GM18526 (cell line): ENCODE results near the gene GFAP.

Source experiments
- POLR2A ChIP-seq: IDR thresholded peaks from 3 replicates; pipeline ENCODE4 v1.6.1; 2011; ENCODE audit not compliant: insufficient read length; ENCODE audit errors: extremely low read depth

The GFAP gene

DNA sequence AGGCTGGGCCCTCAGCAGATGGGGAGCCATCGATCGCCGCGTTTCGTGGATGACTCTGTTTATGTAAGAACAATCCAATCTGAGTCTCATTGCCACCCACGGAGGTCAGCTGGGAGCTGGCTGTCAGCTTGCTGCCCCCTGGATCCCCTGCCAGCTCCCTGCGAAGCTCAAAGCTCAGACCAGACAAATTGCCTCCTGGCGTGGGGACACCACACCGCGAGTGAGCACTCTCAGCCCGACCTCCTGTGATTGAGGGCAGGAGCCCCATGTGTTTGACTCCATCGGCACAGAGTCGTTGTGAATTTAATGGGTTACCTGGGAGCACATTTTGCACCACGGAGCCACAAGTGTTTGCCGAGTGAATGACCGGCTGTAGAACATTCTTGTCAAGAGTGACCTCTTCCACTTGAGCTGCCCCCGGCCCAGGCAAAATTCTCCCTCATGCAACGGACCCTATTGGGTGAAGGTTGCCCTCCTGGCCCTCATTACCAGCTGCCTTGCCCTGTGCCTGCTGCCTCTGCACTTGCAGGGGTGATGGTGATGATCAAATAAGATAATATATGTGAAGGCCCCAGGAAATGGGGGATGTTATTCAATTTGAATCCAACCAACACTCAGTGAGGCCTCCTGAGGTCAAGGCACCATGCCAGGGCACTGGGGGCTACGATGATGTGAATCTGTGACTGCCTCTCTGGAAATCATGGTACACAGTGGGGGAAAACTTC is 7.6 kb upstream of the GFAP start:
- TF ChIP-seq POLR2A, result no peak

DNA sequence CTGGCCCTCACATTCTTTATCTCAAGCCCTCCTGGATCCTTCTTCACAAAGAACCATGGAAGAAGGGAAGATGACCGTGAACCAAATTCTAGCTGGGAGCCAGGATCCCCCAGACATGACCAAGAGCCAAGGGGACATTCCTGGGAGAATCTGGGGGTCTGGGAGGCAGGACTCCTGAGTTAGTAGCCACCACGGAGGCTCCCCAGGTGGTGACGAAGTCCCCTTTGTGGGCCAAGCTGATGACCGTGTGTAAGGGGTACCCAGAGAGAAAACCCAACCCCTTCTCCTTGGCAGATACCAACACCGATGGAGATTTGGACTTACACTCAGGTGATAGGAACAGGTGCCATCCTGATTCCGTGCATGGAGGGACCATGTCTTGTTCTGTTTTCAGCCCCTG is 6.8 kb upstream of the GFAP start:
- no peak for TF ChIP-seq POLR2A

DNA sequence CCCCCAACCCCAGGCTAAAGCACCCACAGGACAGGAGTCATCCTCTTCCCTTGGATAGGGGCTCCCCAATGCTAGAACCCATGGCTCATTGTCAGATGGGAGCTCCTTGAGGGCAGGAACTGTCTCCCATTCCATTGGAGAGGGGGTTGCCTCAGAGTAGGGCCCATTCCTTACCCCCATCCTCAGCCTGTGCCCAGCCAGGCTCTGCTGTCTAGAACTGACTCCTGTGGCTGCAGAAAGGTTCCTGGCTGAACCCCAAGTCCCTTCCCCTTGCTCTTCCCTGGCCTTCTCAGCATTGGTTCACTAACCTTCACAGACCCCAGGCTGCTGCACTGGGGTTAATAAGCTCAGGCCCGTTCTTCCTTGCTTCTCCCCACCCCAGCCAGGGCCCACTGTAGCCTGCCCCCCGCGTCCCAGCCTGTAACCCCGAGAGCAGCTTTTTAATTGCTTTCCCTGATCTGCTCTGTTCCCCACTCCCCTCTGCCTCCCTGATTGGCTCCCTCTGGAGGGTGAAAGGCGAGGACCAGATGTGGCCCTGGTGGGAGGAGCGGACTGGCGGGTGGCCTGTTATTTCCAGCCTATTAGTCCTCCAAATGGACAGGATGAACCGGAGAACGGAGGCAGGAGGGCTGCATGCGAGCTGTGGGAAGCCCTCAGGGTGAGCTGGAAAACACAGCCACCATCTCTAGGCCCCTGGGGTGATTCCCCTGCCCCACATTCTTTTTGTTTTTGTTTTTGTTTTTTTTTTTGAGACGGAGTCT is 6.0 kb upstream of the GFAP start:
- no peak for TF ChIP-seq POLR2A

DNA sequence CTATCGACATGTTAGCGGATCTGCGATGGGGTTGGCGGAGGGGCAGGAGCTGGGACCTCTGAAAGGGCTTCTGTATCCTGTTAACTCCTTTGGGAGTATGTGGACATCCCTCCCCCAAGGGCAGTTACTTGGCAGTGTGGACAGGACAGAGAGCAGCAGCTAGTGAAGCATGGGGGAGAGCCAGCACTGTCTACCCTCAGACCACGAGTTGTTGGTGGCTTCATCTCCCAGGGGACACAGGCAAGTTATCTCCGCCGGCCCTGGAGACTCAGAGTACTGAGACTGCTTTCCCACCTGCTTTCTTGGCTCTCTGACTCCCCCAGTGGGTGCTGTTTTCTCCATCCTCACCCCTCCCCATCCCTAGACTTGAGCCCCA is 5.3 kb upstream of the GFAP start:
- TF ChIP-seq POLR2A, result no peak

DNA sequence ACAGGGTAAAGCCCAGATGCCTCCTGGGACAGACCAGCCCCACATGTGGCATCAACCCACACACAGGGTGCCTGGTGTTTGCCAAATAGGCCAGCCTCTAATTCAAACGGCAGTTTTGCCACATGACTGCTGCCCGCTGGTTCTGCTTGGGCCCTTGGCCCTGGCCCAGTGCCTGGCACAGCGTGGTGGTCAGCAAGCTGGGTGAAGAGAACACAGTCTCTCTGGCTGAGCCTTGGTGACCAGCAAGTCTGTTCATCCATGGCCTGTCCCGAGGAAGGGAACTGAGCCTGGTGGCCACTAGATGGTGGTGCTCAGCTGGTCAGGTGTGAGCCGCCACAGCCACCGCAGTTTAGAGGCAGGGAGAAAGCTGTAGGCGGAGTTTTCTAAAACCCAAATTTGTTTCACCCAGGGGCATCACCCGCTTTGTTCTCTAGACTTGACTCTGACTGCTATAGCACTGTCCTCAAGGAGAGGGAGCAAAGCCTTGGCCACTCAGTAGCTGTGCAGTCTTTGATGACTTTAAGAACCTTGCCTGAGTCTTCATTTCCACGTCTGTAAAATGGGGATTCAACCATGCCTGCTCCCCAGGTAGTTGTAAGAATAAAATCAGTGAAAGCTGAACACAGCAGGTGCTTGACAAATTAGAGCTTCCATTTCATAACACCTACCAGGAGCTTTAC is 4.7 kb upstream of the GFAP start:
- no peak for TF ChIP-seq POLR2A

DNA sequence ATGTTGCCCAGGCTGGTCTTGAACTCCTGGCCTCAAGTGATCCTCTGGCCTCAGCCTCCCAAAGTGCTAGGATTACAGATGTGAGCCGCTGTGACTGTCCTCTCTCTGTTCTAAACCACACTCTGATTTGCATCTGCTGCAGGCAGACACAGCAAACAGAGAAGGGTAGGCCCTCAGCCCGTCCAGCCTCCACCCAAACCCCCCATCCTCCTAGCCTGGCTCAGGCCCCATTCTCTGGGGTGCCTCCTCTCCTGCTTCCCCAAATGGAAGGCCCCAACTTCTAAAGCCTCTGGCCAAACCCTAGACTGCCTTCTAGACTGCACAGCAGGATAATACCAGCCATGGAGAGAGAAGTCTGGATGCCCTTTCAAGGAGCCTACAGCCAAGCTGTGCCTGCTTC is 4.1 kb upstream of the GFAP start:
- no peak for TF ChIP-seq POLR2A

DNA sequence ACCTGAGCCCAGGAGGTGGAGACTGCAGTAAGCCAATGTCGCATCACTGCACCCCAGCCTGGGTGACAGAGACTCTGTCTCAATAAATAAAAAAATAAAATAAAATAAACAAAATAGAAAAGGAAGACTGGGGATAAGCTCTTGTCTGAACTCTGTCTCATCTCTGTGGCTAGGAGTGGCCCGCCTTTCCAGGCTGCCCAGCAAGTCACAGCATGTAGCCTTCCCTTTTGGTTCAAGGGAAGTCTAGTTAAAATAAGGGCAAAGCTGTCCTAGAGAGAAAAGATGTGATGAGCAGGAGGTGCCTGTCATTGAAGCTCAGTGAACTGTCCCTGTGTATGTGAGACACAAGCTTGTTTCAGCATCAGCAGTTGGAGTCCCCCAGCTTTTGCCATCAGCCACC is 2.7 kb upstream of the GFAP start:
- TF ChIP-seq POLR2A, result no peak

DNA sequence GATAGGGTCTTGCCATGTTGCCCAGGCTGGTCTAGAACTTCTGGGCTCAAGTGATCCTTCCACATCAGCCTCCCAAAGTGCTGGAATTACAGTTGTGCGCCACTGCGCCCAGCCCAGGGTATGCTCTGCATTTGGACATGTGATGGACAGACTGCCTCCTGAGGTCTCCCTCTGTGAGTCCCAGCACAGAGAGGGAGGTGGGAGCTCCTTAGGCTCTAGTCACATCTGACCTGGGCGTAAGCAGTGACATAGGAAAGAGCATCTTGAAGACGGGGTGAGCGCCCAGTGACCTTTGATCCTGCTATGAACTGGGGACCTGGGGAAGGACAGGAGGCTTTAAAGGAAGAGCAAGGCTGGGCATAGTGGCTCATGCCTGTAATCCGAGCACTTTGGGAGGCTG is 2.2 kb upstream of the GFAP start:
- no peak for TF ChIP-seq POLR2A

DNA sequence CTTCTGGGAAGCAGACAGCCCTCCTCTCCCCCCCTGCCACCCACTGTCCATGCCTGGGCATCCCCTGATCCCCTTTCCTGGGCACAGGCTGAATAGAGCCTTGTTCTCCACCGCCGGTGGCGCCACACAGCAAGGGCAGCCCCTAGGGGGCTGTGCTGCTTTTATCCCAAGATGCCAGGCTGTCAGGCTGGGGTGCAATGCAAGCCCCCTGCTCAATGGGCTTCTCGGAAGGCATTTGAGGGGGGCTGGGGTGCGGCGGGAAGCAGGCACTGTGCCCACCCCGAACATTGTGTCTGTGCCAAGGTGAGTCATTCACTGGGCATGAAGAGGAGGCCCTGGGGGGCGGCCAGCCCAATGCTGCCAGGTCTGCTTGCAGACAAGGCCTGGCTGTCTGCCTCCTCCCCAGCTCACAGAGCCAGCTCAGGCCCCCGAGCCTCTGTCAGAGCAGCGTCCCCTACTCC is 1.5 kb upstream of the GFAP start:
- no peak for TF ChIP-seq POLR2A

DNA sequence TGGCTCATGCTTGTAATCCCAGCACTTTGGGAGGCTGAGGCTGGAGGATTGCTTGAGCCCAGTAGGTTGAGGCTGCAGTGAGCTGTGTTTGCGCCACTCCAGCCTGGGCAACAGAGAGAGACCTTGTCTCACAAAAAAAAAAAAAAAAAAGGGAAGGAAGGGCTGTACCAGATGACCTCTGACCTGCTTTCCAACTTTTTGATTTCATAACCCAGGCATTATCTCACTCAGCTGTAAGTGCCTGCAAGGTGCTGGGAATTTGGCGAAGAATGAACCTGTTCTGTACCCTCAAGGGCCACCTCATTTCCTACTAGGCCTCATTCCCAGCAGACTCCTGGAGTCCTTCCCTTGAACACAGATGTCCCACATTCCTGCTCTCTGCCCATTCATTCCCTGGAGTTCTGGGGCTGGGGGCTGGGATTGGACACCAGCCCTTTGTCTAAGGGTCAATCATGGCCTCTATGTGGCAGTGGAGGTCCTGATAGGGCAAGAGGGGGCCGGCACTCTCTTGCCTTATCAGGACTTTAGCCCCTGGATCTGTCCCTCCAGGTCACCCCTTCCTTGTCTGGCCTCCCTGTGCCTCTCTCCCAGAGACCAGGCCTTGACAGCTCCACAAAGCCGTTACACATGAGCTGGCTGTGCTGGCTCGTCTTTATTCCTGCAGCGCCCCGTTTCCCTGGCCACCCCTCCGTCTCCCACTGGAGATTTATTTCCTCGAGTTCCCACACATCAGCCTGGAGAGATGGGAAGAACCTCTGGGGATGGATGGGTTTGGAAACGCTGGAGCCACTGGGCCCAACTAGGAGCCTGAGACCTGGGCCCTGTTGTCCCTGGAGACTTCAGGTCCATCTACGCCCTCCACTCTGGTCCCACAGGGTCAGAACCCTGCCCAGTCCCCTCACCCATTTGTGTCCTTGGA is 821 bp upstream of the GFAP start:
- TF ChIP-seq POLR2A, result no peak

DNA sequence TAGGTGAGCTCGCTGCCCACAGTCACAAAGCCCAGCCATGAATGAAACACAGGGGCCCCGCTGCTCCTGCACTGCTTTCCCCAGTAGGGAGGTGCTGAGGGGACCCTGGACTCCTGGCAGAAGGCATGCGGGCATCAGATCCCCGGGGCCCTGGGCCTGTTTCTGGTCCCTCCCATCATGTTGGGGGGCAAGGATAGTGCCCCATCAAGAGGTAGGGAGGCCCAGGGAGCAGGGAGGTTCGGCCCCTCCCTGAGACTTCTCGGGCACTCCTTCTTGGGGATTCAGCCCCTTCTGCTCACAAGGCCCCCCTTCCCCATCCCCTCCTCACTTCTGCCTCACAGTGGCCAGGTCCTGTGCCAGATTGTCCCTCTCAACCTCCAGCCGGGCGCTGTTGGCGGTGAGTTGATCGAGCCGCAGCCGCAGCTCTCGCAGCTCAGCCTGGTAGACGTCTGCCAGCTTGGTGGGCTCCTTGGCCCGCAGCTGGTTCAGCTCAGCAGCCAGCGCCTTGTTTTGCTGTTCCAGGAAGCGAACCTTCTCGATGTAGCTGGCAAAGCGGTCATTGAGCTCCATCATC is 515 bp downstream of the GFAP start:
- no peak for TF ChIP-seq POLR2A

DNA sequence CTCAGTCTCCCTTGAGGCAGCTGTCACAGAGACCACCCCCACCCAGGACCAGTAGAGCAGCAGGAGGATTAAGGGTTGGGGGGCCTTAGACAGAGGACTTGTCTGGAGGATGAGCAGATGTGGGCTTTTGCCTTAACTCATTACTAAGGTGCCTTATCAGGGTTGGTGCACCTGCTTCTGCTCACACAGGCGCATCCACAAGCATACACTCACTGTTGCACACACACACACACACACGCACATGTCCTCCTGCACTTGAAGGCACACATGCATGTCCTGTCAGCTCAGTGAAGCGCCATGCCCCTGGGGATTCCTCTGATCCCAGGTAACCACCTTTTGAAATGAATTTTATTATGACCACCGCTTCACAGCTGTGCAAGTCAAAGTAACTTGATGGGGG is 1.2 kb downstream of the GFAP start:
- no peak for TF ChIP-seq POLR2A

DNA sequence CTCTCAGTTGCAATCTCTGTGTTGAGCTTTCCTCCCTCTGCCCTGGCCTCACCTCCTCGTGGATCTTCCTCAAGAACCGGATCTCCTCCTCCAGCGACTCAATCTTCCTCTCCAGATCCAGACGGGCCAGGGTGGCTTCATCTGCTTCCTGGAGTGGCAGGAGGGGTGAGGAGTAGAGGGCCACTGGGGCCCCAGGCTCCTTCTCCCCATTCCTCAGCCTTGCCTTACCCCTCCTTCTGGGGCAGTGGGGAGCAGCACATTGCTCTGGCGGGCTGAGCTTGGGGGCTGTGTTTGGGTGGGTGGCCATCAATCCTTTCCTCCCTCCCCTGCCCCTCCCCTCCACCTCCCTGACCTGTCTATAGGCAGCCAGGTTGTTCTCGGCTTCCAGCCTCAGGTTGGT is 1.6 kb downstream of the GFAP start:
- TF ChIP-seq POLR2A, result no peak

DNA sequence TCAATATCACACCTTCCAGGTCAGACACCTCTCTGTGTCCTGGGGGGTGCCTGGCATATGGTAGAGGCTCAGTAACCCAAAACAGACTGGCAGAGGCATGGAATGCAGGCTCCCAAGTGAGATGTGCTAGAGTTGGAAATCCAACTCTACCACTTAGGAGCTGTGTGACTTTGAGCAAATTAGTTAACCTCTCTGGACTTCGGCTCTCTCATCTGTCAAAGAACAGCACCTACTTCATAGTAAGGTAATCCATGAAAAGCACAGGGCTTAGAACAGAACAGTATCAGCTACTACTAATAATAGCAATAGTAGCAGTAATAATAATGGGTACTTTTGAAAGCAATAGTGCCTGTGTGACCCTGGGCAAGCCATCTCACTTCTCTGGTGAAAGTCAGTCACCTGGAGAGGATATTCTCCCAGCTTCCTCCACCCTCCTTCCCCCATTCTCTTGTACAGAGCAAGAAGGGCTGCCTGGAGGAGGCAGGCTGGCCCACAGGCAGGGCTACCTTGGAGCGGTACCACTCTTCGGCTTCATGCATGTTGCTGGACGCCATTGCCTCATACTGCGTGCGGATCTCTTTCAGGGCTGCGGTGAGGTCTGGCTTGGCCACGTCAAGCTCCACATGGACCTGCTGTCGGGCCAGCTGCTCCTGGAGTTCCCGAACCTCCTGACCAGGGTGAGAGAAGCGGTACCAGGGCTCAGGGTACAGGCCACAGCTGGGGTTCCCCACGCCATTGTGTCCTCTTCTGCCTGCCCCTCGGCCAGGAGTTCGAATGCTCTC is 2.3 kb downstream of the GFAP start:
- TF ChIP-seq POLR2A, result no peak
